ENCODE measurements around the gene OR2A7. TPM values are rescaled to one million over a fixed set of nuclear protein-coding genes. Genes with fewer than 3 reads are reported as not detected.
"Not testable (repeated sequence)": the region's sequence is repeated elsewhere in the genome, so short reads cannot be mapped to it uniquely, and the experiment has no call there.

Gene OR2A7
- total and polyA plus RNA-seq, 2 experiments from 2014 or later = 1.6 to 6.2 TPM

DNA sequence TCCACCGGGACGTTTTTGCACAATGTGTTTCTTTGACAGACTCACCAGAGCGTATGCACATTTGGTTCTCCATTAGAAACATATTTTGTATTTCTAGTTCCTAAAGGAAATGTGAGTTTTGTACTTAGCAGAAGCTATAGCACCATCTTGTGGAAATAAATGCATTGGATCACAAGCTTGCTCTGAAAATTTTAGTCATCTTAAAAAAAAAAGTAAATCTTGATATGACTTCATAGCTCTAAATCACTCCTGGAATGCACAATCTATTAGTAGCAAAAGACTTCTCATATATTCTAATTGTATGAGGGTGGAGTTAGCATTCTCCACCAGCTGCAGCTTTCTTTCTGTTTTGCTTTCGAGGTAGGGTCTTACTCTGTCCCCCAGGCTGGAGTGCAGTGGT, 45.4 kb downstream of the OR2A7 start:
- not testable (repeated sequence) for H3K36me3 ChIP-seq (replicated peaks; ENCODE audit: insufficient read depth, low read depth); H2AFZ ChIP-seq; H3K9me3 ChIP-seq (ENCODE audit: low read depth); H3K27ac ChIP-seq; H3K79me2 ChIP-seq; H3K9me2 ChIP-seq (replicated peaks; ENCODE audit: insufficient read depth); H3K4me1 ChIP-seq (ENCODE audit: insufficient read depth); H3K27me3 ChIP-seq; H3K4me3 ChIP-seq; H4K20me1 ChIP-seq (ENCODE audit: insufficient read depth, poor library complexity, severe bottlenecking); H3K4me2 ChIP-seq; DNase-seq (ENCODE audit: low spot score)
- WGBS (ENCODE audit: low lambda C conversion rate, missing lambda C conversion rate) = 100% methylated on average over 1 of the region's 4 CpGs

- not testable (repeated sequence) for DNase-seq (ENCODE audit: low spot score); H4K20me1 ChIP-seq (ENCODE audit: insufficient read depth, poor library complexity, severe bottlenecking); H3K4me1 ChIP-seq (ENCODE audit: insufficient read depth); H3K9me3 ChIP-seq (ENCODE audit: low read depth); H2AFZ ChIP-seq; H3K9me2 ChIP-seq (replicated peaks; ENCODE audit: insufficient read depth); H3K79me2 ChIP-seq; H3K4me3 ChIP-seq; H3K27ac ChIP-seq; H3K36me3 ChIP-seq (replicated peaks; ENCODE audit: insufficient read depth, low read depth); H3K4me2 ChIP-seq; H3K27me3 ChIP-seq
- WGBS (ENCODE audit: low lambda C conversion rate, missing lambda C conversion rate) = 100% methylated on average over 1 of the region's 1 CpG
Measured at GRCh38 chr7:144218581-144218980, 46.0 kb downstream of the OR2A7 start.

GRCh38 chr7:144217200-144217599, 47.4 kb downstream of the OR2A7 start:
- H3K4me2 ChIP-seq; H2AFZ ChIP-seq; H3K4me3 ChIP-seq; H3K27ac ChIP-seq; H3K9me2 ChIP-seq (replicated peaks; ENCODE audit: insufficient read depth); H4K20me1 ChIP-seq (ENCODE audit: insufficient read depth, poor library complexity, severe bottlenecking); H3K79me2 ChIP-seq; H3K27me3 ChIP-seq; H3K4me1 ChIP-seq (ENCODE audit: insufficient read depth); DNase-seq (ENCODE audit: low spot score); H3K36me3 ChIP-seq (replicated peaks; ENCODE audit: insufficient read depth, low read depth); H3K9me3 ChIP-seq (ENCODE audit: low read depth): not testable (repeated sequence)

Other genes starting within 250 kb of the OR2A7 start
- 0.44 and 0.77 TPM in 2 replicates for gene OR2A5, start 215.8 kb downstream of the OR2A7 start, total RNA-seq
- gene OR2A5, start 215.8 kb downstream of the OR2A7 start, polyA plus RNA-seq = 0.09 and 0.10 TPM in 2 replicates
- gene OR2A25, start 195.0 kb downstream of the OR2A7 start, total RNA-seq = 0.40 TPM in 1 of 2 replicates, not detected in the other
- not detected in 2 replicates for gene OR2A25, start 195.0 kb downstream of the OR2A7 start, polyA plus RNA-seq
- gene OR2A12, start 178.5 kb downstream of the OR2A7 start, total RNA-seq = 0.24 and 1.0 TPM in 2 replicates
- gene OR2A12, start 178.5 kb downstream of the OR2A7 start, polyA plus RNA-seq = 0.11 and 0.42 TPM in 2 replicates
- gene OR2A2, start 155.2 kb downstream of the OR2A7 start, total RNA-seq = not detected in 2 replicates
- gene OR2A2, start 155.2 kb downstream of the OR2A7 start, polyA plus RNA-seq = not detected in 2 replicates
- gene OR2A14, start 141.6 kb downstream of the OR2A7 start, total RNA-seq = 0.27 TPM in 1 of 2 replicates, not detected in the other
- gene OR2A14, start 141.6 kb downstream of the OR2A7 start, polyA plus RNA-seq = not detected in 2 replicates
- 5.5 and 5.8 TPM in 2 replicates for gene CTAGE4, start 81.3 kb downstream of the OR2A7 start, total RNA-seq
- gene CTAGE4, start 81.3 kb downstream of the OR2A7 start, polyA plus RNA-seq = 2.2 and 2.3 TPM in 2 replicates
- 14.5 and 17.1 TPM in 2 replicates for gene ARHGEF35, start 69.0 kb downstream of the OR2A7 start, total RNA-seq
- gene ARHGEF35, start 69.0 kb downstream of the OR2A7 start, polyA plus RNA-seq = 16.4 and 19.3 TPM in 2 replicates
- gene OR2A42, start 25.2 kb downstream of the OR2A7 start, total RNA-seq = 0.10 TPM in 1 of 2 replicates, not detected in the other
- 0.46 TPM in 1 of 2 replicates, not detected in the other for gene OR2A42, start 25.2 kb downstream of the OR2A7 start, polyA plus RNA-seq
- gene CTAGE8, start 4.5 kb upstream of the OR2A7 start, total RNA-seq = 2.5 and 5.2 TPM in 2 replicates
- gene CTAGE8, start 4.5 kb upstream of the OR2A7 start, polyA plus RNA-seq = 2.8 and 3.6 TPM in 2 replicates
- 0.32 TPM in 1 of 2 replicates, not detected in the other for gene OR2A1, start 47.6 kb upstream of the OR2A7 start, total RNA-seq
- gene OR2A1, start 47.6 kb upstream of the OR2A7 start, polyA plus RNA-seq = 0.06 and 0.22 TPM in 2 replicates
- gene ARHGEF5, start 90.6 kb upstream of the OR2A7 start, total RNA-seq = 16.9 and 24.2 TPM in 2 replicates
- 22.9 and 23.1 TPM in 2 replicates for gene ARHGEF5, start 90.6 kb upstream of the OR2A7 start, polyA plus RNA-seq
- 0.07 TPM in 1 of 2 replicates, not detected in the other for gene NOBOX, start 138.9 kb upstream of the OR2A7 start, total RNA-seq
- gene NOBOX, start 138.9 kb upstream of the OR2A7 start, polyA plus RNA-seq = 0.54 TPM in 1 of 2 replicates, not detected in the other